Sciatic nerve (tissue), 2 donors: ENCODE data around the gene KCNJ15. TPM values are rescaled to one million over a fixed set of nuclear protein-coding genes. Genes with fewer than 3 reads are reported as not detected.

ENCODE experiments used
- ATAC-seq: fragments of 200-7000 bp; cut with Tn5 transposase; one replicate; pipeline ENCODE4 v1.9.1; 2020; ENCODE audit warnings: mild to moderate bottlenecking, moderate library complexity
- DNase-seq: peaks from one replicate; pipeline ENCODE4 v3.0.0-alpha.2; 2020; ENCODE audit warnings: low spot score
- intact Hi-C: fragments of 100-400 bp; cut with DNase I; formaldehyde crosslinking; loops from one replicate; pipeline ENCODE4 v1.14.2; 2022
- total RNA-seq: library from RNA; stranded (reverse); fragmentation: NEBNext Ultra II Directional; extraction: Animal tissue kit (Norgen Biotek cat#: 25700); gene quantifications from one replicate; pipeline ENCODE4 v1.2.1, GENCODE V29; 2021
- donor health status: DM: no; HTN: no; CAD: no.
- donor health status: DM: no; HTN: no; CAD: no.

Gene KCNJ15
- total RNA-seq, 1 donor from 2014 or later = 9.3 TPM

GRCh38 chr21:38311765-38312164, 55.0 kb downstream of the KCNJ15 start:
- DNase-seq = no peak
- intact Hi-C loops = no loop called here
- no peak for ATAC-seq

GRCh38 chr21:38312822-38313221, 56.0 kb downstream of the KCNJ15 start:
- DNase-seq = no peak
- intact Hi-C loops = no loop called here
- no peak for ATAC-seq

- ATAC-seq (no peak), DNase-seq (no peak)
- intact Hi-C loops = no loop called here
These were observed 57.8 kb downstream of the KCNJ15 start for GRCh38 chr21:38314558-38314957.

GRCh38 chr21:38315122-38315521, 58.3 kb downstream of the KCNJ15 start:
- no peak for ATAC-seq
- intact Hi-C loops = no loop called here
- no peak for DNase-seq

GRCh38 chr21:38319781-38320180, 63.0 kb downstream of the KCNJ15 start:
- intact Hi-C loops = no loop called here
- DNase-seq (no peak), ATAC-seq (no peak)

GRCh38 chr21:38321568-38321967, 64.8 kb downstream of the KCNJ15 start:
- intact Hi-C loops = no loop called here
- no peak for DNase-seq
- no peak for ATAC-seq

GRCh38 chr21:38322311-38322950, 65.6 kb downstream of the KCNJ15 start:
- ATAC-seq (no peak), DNase-seq (no peak)
- intact Hi-C loops = no loop called here

GRCh38 chr21:38323721-38324531, 67.1 kb downstream of the KCNJ15 start:
- intact Hi-C loops = no loop called here
- no peak for DNase-seq
- ATAC-seq = no peak

- ATAC-seq (no peak), DNase-seq (no peak)
- intact Hi-C loops = no loop called here
These were observed 68.4 kb downstream of the KCNJ15 start for GRCh38 chr21:38325216-38325615.

GRCh38 chr21:38325731-38326420, 69.1 kb downstream of the KCNJ15 start:
- intact Hi-C loops = no loop called here
- DNase-seq (no peak), ATAC-seq (no peak)

GRCh38 chr21:38326429-38326828, 69.6 kb downstream of the KCNJ15 start:
- intact Hi-C loops = no loop called here
- ATAC-seq (no peak), DNase-seq (no peak)

- intact Hi-C loops = no loop called here
- DNase-seq (no peak), ATAC-seq (no peak)
These were observed 70.1 kb downstream of the KCNJ15 start for GRCh38 chr21:38326899-38327298.

GRCh38 chr21:38327984-38328383, 71.2 kb downstream of the KCNJ15 start:
- intact Hi-C loops = no loop called here
- no peak for ATAC-seq

GRCh38 chr21:38329162-38329561, 72.4 kb downstream of the KCNJ15 start:
- no peak for DNase-seq
- ATAC-seq = no peak
- intact Hi-C loops = no loop called here

More at GRCh38 chr21:38327984-38328383, 71.2 kb downstream of the KCNJ15 start:
- no peak for DNase-seq

- DNase-seq = no peak
- intact Hi-C loops = no loop called here
- no peak for ATAC-seq
These were observed 73.9 kb downstream of the KCNJ15 start for GRCh38 chr21:38330666-38331065.

- intact Hi-C loops = no loop called here
- ATAC-seq (no peak), DNase-seq (no peak)
These were observed 76.8 kb downstream of the KCNJ15 start for GRCh38 chr21:38333301-38334272.

GRCh38 chr21:38334866-38335265, 78.1 kb downstream of the KCNJ15 start:
- ATAC-seq (no peak), DNase-seq (no peak)
- intact Hi-C loops = no loop called here

- no peak for ATAC-seq
- no peak for DNase-seq
- intact Hi-C loops = no loop called here
These were observed 81.0 kb downstream of the KCNJ15 start for GRCh38 chr21:38337793-38338192.

- no peak for ATAC-seq
- intact Hi-C loops = no loop called here
- DNase-seq = no peak
These were observed 83.3 kb downstream of the KCNJ15 start for GRCh38 chr21:38340131-38340530.
